Stimulated activated CD4-positive, alpha-beta T cell treated with anti-CD3 and anti-CD28 coated beads, Interleukin-1b, Interleukin-23, amount 100 ng/mL, for 1 hour (primary cell): ENCODE measurements around the gene STT3B.

Experiments used
- DNase-seq, 2 donors: peaks; one replicate each; pipeline ENCODE4 v3.0.0-alpha.2; 2020; ENCODE audit warnings: low read depth in 2 of 2

The STT3B gene

GRCh38 chr3:31551646-31552045, 18.9 kb downstream of the STT3B start:
- DNase-seq, result no peak

- no peak for DNase-seq
Observed at GRCh38 chr3:31552103-31552502, 19.4 kb downstream of the STT3B start.

- DNase-seq, result no peak
Observed at GRCh38 chr3:31553258-31553657, 20.5 kb downstream of the STT3B start.

- DNase-seq, result no peak
Observed at GRCh38 chr3:31555204-31555603, 22.5 kb downstream of the STT3B start.

- DNase-seq, result no peak
Observed at GRCh38 chr3:31559872-31560534, 27.3 kb downstream of the STT3B start.

GRCh38 chr3:31561891-31562290, 29.2 kb downstream of the STT3B start:
- no peak for DNase-seq

GRCh38 chr3:31562525-31562924, 29.8 kb downstream of the STT3B start:
- DNase-seq, result no peak

- DNase-seq, result no peak
Observed at GRCh38 chr3:31565288-31565687, 32.6 kb downstream of the STT3B start.

- DNase-seq, result no peak
Observed at GRCh38 chr3:31567036-31567435, 34.3 kb downstream of the STT3B start.

GRCh38 chr3:31568649-31569048, 35.9 kb downstream of the STT3B start:
- no peak for DNase-seq

- DNase-seq, result no peak
Observed at GRCh38 chr3:31571325-31571724, 38.6 kb downstream of the STT3B start.

GRCh38 chr3:31572236-31573004, 39.7 kb downstream of the STT3B start:
- no peak for DNase-seq

GRCh38 chr3:31573036-31573779, 40.5 kb downstream of the STT3B start:
- no peak for DNase-seq

- DNase-seq, result no peak
Observed at GRCh38 chr3:31575448-31575847, 42.7 kb downstream of the STT3B start.

- no peak for DNase-seq
Observed at GRCh38 chr3:31576521-31576920, 43.8 kb downstream of the STT3B start.

- DNase-seq, result no peak
Observed at GRCh38 chr3:31577232-31577631, 44.5 kb downstream of the STT3B start.

GRCh38 chr3:31579828-31580227, 47.1 kb downstream of the STT3B start:
- no peak for DNase-seq

GRCh38 chr3:31580645-31581044, 47.9 kb downstream of the STT3B start:
- DNase-seq, result no peak

GRCh38 chr3:31581660-31582059, 48.9 kb downstream of the STT3B start:
- no peak for DNase-seq

GRCh38 chr3:31589228-31589627, 56.5 kb downstream of the STT3B start:
- no peak for DNase-seq

GRCh38 chr3:31590650-31591049, 57.9 kb downstream of the STT3B start:
- no peak for DNase-seq

GRCh38 chr3:31592764-31593163, 60.0 kb downstream of the STT3B start:
- no peak for DNase-seq

GRCh38 chr3:31596176-31596575, 63.5 kb downstream of the STT3B start:
- no peak for DNase-seq
